Stimulated activated CD4-positive, alpha-beta T cell treated with anti-CD3 and anti-CD28 coated beads, TNF-alpha, amount 100 ng/mL, for 1 hour (primary cell): ENCODE data around the gene RNF26.
A peak's percentile ranks its signal among the peaks of the same experiment; 100 is the strongest.

Experiments used
- DNase-seq, 3 donors: peaks; one replicate each; pipeline ENCODE4 v3.0.0-alpha.2; 2020; ENCODE audit warnings: low read depth in 3 of 3, low spot score in 1 of 3

Gene RNF26

DNA sequence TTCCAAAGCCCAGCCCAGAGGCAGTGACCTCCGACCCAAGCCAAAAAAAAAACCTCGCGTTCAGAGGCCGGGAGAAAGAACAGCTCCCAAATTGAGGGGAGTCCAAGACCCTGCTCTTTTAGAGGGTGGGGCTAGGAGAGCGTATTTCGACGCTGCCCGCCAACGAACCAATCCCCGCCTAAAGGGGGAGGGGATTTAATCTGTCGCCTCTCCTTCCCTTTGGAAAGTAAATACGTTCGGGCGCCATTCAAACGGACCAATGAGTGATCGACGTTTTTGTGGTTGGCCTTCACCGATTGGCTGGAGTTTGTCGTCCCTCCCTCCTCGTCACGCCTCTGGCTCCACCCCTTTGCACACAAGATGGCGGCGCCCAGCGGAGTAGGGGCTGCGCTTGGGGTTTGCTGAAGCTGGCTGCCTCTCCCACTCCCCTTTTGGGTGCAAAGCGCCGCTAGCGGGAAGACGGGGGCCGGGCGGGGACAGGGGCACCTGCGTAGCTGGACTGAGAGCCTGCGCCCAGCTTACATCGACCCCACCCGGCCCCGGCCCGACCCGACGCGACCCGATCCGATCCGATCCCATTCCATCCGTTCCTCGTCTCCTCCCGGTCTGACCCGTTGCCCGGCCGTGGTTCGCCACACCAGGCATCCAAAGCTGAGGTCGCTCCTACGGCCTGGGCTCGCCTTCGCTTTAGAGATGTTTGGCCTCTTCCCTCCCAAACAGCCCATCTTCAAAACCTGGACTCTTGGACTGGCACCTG lies at the start of gene RNF26:
RNF26 (plus strand) TSS at position 354 of the 757 bp plus-strand sequence. CDS start 596 bp downstream, outside the sequence.
- DNase-seq: peak; percentile 85 to 86 (median 85)

DNA sequence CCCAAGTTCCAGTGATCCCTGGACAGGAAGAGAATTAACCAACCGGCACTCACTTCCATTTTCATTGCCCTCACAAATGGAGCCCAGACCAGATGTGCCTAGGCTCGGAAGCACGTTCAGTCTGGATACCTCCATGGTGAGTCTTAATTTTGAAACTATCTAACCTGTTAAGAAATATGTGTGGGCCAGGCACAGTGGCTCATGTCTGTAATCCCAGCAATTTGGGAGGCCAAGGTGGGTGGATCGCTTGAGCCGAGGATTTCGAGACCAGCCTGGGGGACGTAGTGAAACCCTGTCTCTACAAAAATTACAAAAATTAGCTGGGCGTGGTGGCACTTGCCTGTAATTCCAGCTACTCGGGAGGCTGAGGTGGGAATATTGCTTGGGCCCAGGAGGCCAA lies 48.9 kb upstream of the RNF26 start:
- no peak for DNase-seq

DNA sequence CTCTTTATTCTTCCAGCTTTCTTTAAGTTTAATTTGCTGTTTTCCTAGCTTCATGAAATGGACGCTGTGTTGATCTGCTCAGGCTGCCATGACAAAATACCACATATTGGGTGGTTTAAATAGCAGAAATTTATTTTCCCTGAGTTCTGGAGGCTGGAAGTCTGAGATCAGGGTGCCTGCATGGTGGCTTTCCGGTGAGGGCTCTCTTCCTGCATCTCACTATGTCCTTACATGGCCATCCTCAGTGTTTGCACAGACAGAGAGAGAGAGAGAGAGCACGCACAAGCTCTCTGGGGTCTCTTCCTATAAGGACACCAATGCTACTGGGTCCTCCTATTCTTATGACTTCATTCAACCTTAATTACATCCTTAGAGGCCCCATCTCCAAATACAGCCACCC lies 46.1 kb upstream of the RNF26 start:
- no peak for DNase-seq

DNA sequence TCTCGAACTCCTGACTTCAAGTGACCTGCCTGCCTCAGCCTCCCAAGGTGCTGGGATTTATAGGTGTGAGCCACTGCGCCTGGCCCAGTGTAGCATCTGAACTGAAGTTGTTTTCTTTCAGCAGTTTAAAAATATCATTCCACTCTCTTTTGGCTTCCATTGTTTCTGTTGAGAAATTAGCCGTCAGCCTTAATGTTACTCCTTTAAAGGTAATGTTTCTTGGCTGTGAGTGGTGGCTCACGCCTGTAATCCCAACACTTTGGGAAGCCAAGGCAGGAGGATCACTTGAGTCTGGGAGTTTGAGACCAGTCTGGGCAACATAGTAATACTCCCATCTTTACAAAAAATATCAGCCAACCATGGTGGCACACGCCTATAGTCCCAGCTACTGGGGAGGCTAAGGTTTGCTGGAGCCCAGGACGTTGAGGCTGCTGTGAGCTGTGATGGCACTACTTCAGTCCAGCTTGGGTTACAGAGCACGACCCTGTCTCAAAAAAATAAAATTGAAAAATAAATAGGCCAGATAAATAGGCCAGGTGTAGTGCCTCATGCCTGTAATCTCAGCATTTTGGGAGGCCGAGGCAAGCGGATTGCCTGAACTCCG lies 43.3 kb upstream of the RNF26 start:
- no peak for DNase-seq

DNA sequence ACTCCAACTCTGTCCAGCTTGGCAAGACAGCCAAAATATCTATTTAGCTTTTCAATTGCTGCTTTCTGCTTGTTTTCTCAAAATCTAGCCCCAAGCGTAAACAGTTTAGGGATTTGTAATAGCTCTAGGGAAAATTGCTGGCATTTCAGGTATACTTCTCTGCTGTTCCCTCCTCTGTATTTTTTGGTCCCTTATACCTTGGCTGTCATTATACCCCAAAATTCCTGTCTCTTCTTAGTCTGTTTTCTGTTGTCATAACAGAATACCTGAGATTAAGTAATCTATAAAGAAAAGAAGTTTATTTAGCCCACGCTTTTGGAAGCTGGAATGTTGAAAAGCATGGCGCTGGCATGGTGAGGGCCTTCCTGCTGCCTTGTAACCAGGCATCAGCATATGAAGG lies 40.9 kb upstream of the RNF26 start:
- no peak for DNase-seq

DNA sequence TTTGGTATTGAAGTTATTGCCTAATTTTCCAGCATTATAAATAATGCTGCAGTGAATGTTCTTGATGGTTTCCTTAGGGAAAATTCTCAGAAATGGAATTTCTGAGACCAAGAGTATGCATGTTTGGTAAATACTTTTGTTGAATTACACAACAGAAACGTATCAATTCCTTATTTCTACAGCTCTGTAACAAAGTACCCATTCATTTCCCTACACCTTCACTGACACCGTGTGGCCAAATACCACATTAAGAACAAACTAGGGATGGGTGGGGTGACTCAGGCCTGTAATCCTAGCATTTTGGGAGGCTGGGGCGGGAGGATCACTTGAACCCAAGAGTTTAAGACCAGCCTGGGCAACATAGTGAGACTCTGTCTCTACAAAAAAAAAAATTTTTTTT lies 39.1 kb upstream of the RNF26 start:
- no peak for DNase-seq

DNA sequence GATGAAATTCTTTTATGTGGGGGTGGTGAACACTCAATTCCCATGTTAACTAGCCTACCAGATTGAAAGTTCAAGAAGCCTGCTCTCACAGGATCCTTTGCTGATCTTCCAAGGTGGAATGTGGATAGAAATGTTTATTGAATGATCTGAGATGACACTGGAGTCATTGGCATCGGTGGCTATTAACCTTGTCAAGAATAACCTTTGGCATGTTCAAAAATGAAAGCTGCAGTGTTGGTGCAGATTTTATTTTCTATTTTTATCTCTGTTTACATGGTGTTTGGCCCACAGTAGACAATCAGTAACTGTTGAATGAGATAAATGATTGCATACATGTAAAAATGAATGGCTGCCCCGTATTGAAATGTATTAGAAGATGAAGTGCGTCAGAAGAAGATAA lies 36.4 kb upstream of the RNF26 start:
- DNase-seq: no peak

DNA sequence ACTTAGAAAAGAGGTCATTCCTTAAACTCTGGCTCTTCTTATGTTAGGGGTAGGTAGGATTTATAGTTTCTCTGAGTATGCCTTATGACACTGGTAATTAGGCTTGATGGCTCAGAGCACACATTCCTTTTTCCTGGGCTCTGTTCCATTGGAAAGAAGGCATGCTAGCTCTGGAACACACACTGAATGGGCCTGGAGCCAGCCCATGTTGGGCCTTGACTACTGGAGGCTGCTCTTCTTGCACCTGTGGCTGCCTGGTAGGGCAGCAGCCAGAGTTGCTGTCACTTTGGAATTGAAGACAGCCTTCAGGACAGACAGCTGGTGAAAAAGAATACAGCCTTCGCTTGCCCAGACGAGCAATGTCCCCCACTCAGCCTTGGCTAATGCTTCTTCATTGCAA lies 35.6 kb upstream of the RNF26 start:
- no peak for DNase-seq

DNA sequence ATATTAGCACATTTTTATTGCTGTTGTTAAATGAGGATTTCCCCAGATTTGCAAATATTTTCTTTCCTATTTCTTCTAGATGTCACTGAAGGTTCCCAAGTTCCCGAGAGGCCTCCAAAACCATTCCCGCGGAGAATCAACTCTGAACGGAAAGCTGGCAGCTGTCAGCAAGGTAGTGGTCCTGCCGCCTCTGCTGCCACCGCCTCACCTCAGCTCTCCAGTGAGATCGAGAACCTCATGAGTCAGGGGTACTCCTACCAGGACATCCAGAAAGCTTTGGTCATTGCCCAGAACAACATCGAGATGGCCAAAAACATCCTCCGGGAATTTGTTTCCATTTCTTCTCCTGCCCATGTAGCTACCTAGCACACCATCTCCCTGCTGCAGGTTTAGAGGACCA lies 34.9 kb upstream of the RNF26 start:
- no peak for DNase-seq

DNA sequence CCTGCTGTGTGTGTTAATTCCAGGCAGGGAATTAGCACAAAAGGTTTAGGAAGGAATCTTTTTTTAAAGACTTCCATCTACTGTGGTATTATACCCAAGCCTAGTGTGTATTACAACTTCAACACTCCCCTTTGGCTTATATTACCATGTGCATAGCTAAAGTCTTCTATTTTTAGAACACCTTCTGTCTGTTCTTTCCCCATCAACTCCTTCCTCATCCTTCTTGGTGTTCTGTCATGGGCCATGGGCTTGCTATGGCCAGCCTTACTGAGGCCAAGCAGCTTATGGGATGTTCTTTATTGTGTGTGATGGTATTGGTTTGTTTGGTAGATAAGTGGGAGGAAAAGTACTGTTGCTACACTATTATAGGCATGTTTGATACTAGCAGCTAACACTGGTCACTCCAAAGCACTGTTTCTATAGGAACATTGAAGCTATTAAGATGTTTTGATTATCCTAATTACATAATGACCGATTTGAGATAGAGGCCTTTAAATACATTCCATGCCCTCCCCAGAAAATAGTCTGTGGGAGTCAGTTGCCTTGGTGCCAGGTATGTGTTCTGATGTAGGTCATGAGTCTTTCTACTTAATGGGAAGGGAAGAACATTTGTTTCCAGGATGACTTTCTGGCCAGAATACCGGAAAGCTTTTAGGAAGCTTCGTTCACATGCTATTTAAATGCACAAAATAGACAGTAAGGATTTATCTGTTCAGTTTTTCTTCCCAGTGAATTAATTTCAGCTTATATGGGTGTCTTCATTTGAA lies 33.9 kb upstream of the RNF26 start:
- no peak for DNase-seq

DNA sequence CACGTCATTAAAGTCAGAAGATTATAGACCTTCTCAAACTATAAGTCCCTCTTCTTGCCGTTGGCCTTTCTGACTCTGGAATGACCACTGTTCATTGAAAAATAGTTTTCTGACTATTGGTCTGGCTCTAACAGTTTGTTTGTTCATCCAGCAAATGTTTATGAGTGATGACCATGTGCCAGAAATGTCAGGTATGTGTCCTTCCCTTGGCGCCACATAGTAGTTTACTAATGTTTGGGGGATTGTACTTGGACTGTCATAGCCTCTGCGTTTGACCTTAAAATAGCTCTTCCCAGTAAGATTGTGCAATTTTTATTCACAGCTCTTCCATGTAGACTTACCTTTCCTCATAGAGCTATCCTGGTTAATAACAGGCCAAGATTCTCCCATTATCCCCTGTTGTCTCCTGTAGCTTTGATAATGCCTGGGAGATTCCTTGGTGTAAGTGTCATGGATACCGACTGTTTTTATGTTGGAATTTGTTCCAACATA lies 31.1 kb upstream of the RNF26 start:
- no peak for DNase-seq

DNA sequence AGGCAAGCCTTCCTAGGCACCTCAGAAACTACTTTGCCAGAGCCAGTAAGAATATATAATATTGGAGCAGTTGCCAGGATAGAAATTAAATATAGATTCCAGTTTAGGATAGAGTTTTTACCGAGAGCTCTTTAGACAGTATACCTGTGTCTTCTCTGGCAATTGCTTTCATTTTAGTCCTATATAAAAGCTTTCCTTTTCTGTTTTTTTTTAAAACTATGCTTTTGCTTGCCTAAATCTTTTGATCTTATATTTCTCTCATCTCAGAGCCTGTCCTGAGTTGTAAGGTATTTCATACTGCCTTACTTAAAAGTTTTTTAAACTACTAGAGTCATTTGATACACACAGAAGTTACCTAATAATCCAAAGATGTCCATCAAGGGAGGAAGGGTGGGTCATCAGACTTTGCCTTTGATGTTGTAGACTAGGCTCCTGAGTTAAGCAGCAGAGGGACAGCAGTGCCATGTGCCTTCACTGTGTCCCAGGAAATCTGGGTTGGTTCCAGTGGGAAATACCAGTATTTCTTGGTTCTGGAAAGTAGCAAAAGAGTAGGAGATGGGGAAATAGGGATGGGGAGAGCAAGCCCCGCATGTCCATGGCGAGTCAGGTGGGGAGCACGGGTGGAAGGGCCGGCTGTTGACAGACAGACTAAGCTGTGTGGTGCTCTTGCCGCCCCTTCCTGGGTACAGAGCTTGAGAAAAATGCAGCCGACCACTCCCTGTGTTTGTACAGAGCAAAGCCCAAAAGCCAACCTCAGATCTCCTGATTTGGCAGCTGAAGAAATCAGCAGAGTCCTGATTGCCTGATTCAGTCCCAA lies 28.6 kb upstream of the RNF26 start:
- no peak for DNase-seq

DNA sequence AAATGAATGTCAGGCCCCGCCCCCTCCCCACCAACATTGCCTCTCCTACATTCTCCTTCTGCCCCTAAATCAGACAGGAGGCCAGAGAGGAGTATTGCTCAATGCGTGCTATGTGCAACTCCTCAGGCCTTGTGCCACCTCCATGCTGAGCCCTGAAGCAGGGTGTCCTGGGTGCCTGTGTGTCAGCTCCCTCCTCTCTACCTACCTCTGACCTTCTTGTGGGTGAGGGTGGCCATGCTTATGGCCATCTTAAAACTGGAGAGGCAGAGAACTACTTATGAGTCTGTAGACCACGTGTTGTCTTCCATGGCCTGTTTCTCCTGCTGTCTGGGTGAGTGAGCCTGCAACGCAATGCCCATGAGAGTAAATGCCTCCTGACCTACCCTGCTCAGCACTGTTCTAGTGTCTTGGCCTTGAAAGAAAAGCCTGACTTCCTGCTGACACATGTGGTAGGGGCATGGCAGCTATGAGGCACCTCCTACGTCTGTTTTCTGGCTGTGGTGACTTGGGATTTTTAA lies 27.9 kb upstream of the RNF26 start:
- no peak for DNase-seq

DNA sequence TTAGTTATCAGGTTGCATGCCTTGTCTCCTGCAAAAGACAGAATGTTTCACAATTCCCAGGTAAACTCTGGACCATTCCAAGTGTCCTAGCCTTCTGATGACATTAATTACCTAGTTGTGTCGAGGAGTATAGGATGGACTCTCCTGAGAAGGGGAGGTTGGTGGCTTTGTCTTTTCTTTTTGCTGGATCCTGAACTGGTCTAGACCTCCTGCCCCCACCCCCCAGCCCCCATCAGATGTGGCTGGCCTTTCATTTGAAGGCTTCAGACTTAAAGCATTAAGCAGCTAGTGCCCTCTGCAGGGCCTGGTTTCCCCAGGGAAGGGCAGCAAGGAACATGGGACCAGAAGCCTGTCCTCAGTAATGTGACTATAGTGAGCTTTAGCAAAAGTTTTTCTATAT lies 27.1 kb upstream of the RNF26 start:
- DNase-seq: no peak

DNA sequence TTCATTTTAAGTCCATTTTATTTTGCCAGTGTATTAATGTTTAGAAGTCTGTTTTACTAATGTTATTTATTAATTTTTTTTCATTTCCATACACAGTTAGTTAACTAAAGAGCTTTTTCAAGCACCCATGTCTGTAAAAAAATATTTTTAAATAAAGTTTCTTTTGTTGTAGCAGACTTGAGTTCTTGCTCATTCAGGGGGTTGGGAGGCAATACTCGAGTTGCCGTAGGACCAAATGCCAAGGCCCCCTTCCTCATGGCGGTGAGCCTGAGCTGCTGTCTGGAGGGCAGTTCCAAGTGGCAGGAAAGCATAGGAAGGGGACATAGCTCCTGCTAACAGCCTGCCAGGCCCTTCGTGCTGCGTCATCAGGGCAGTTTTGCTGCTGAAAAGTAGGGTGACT lies 26.4 kb upstream of the RNF26 start:
- DNase-seq: no peak

DNA sequence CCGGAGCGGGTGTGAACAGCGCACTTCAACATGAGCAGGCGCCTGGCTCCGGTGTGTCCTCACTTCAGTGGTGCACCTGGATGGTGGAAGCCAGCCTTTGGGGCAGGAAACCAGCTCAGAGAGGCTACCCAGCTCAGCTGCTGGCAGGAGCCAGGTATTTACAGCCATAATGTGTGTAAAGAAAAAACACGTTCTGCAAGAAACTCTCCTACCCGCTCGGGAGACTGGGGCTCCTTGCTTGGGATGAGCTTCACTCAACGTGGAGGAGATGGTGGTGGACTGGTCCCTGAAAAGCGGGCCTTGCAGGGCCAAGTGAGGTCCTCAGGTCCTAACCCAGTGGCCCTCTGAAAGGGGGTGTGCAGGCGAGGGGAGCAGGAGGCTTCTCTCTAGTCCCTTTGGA lies 24.9 kb upstream of the RNF26 start:
- no peak for DNase-seq

DNA sequence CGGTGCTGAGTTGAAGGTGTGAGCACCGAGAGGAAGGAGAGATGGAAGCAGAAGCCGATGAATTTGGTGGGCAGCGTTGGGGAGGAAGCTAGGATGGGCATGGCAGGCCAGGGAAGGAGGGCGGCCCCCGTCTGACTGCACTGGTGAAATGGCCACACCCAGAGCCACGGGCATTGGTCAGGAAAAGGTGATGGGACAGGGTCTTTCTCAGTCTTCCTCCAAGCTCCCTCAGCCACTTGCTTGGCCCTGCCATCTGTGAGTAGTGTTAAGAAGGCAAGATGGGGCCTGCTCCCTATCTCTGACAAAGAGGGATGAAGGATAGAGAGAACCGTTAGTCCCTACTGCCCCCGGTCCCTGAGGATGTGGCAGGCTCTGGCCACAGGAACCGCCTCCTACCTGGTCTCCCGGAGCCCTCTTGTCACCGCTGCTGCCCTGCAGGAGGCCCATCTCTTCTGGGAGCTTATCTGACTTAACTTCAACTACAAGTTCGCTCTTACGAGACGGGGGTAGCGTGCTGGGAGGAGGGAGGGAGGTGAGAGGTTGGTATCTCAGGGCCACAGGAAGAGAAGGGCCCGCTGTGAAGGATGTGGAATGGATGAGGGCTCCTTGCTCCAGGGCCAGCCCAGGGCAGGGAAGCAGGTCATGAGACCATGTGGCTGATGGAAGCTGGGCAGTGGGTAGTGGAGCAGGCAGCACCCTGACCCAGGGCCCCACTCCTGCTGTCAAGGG lies 24.2 kb upstream of the RNF26 start:
- DNase-seq: no peak

DNA sequence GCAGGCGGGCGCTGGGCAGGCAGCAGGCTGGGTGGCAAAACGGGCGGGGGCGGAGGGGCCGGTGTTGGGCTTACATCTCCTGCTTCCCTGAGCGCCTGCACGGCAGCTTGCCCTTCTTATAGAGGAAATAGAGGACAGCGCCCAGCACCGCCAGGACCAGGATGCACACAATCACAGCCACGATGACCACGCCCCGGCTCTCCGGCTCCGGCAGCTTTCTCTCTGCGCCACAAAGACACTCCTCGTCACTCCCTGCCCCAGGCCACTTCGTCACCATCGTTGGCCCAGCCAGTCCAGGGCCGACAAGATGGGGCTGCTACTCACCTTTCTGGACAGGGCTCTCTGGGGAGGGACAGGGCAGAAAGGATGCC lies 23.7 kb upstream of the RNF26 start:
- DNase-seq: no peak

DNA sequence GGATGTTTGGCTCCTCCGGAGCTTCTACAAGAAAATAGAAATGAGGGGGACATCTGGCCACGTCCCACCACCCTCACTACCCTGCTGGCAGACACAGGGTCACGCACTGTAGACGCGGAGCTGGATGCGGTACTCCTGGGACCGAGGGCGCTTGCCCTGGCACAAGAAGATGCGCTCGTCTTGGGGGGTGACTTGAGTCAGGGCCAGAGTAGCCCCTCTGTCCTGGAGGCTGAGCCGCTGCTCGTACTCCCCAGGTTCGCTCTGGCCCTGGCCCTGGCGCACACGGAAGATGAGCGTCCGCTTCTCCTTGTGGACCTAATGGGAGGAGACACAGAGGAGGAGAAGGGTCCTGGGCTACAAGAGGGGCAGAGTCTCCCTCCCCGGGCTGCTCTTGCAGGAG lies 19.6 kb upstream of the RNF26 start:
- DNase-seq: no peak
